Fibroblast of skin of back (primary cell): Measurements from ENCODE around the gene MYCL. TPM values are rescaled to one million over a fixed set of nuclear protein-coding genes. Genes with fewer than 3 reads are reported as not detected.
A peak's percentile ranks its signal among the peaks of the same experiment; 100 is the strongest.

ENCODE experiments used
- DNase-seq: peaks from one replicate; pipeline ENCODE4 v3.0.0-alpha.2; 2013
- polyA plus RNA-seq, 2 experiments: library from polyadenylated mRNA; unstranded; fragments of 120-200 nt; gene quantifications; one replicate each; pipeline ENCODE4 v1.2.1, GENCODE V29; 2013; ENCODE audit not compliant: insufficient read length in 2 of 2

MYCL gene, protein sequence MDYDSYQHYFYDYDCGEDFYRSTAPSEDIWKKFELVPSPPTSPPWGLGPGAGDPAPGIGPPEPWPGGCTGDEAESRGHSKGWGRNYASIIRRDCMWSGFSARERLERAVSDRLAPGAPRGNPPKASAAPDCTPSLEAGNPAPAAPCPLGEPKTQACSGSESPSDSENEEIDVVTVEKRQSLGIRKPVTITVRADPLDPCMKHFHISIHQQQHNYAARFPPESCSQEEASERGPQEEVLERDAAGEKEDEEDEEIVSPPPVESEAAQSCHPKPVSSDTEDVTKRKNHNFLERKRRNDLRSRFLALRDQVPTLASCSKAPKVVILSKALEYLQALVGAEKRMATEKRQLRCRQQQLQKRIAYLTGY
- 0.51 TPM for polyA plus RNA-seq (2013, experiment 1 of 2; ENCODE audit: insufficient read length)
- 0.20 TPM for polyA plus RNA-seq (2013, experiment 2 of 2; ENCODE audit: insufficient read length)

DNA sequence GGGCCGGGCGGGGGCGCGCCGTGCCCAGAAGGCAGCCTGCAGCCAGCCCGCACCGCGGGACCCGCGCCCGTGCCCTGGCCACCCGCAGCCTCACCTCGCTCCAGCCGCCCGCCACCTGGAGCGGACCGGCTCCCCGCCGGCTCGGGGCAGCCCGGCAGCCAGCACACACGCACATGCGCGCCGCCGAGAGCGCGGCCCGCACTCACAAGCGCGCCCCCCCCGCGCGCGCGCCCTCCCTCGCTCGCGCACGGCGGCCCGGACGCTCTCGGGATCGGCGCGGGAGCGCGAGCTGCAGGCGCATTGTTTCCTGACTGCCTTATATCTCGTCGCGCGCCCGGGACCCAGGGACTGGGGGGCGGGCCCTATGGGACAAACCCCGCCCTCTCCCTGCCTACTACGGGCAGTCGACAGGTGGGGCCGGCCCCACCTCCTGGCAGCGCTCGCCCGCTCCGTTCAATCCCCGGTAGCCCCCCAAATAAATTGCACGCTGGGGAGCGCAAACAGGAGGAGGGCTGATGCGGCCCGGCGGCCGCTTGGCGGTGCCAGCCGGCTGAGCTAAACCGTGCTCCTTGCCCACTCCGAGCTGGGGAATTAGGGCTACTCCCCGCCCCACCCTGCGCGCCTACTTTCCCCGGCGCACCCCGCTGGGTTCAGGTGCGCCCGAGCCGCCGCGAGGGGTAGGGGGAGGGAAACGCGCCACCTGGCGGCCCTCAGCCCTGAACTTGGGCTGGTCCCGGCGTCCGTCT lies at the start of gene MYCL:
Gene MYCL (minus strand): TSS at position 204 of the 746 bp plus-strand sequence. CDS start 483 bp downstream, outside the sequence.
- peak; percentile 67 for DNase-seq

DNA sequence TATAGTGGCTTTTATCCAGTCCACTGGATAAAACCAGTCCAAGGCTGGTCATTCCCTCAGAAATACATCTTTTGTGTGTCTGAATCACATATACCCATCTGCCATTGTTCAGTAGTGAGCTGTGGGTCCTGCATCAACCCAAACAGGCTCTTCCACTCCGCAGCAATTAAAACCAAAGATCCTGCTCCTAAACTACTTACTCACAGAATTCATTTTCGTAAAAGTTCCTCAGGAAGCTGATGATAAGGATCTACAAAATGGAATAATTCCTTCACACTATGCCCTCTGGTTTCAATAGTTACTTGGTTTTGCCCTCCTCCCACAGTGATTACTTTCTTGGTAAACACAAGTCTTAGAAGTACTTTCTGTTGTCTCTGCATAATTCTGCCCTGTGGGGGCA lies 48.2 kb upstream of the MYCL start:
- no peak for DNase-seq

DNA sequence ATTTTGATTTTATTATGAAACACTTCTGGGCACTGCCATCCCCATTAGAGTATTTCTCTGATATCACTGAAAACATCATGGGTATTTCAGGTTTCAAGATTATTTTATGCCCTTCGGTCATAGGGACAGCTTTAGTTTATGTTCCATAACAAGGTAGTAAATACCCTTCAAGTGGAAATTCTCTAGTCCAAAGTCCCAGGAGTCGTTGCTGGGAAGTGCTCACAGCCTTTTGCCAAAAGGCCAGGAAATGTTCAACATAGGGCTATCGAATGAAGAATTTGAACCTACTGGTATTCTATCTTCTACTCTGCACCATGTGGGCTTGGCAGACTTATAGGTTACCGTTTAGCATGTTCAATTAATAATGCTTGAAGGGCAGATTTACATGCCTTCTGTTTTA lies 45.5 kb upstream of the MYCL start:
- no peak for DNase-seq

DNA sequence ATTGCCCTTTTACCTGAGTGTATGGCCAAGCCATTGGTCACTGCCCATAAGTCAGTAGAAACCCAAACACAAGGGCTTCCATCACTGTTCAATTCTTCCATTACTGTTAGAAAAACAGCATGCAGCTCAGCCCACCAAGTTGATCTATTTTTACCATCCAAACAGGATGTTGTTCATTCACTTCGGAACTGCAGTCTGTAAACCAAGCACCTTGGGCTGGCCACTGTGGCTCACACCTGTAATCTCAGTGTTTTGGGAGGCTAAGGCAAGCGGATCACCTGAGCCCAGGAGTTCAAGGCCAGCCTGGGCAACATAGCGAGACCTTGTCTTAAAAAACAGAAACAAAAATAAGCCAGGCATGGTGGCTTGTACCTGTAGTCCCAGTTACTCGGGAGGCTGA lies 44.5 kb upstream of the MYCL start:
- DNase-seq: no peak

DNA sequence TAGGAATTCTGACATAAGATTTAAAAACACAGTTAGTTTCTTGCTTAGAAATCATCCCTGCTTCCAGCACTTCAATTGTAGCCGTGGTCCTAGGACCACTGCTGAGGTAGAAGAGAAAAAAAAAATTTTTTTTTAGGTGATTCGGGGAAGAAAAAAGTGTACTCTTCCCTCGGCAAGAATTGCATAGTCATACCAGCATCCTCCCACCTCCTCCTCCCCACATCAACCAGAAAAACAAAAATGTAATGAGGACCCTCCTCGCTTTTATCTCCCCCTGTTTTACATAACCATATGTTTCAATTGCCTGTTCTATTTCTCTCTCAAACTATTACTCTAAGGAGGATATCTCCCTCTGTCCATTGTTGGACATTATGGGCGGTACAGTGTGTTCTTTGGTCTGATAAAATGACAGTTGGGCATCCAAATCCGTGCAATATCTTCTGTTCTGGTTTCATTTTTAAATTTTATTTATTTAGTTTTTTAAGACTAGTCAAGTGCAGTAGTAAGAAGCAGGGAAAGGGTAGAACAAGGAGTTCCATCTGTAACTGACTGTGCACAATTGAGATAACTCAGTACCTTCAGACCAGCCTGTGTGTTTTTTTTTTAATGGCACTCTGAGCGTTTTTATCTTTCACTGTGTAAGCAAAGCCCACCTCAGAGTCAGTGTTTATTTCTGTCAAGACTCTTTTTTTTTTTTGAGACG lies 42.8 kb upstream of the MYCL start:
- DNase-seq: no peak

DNA sequence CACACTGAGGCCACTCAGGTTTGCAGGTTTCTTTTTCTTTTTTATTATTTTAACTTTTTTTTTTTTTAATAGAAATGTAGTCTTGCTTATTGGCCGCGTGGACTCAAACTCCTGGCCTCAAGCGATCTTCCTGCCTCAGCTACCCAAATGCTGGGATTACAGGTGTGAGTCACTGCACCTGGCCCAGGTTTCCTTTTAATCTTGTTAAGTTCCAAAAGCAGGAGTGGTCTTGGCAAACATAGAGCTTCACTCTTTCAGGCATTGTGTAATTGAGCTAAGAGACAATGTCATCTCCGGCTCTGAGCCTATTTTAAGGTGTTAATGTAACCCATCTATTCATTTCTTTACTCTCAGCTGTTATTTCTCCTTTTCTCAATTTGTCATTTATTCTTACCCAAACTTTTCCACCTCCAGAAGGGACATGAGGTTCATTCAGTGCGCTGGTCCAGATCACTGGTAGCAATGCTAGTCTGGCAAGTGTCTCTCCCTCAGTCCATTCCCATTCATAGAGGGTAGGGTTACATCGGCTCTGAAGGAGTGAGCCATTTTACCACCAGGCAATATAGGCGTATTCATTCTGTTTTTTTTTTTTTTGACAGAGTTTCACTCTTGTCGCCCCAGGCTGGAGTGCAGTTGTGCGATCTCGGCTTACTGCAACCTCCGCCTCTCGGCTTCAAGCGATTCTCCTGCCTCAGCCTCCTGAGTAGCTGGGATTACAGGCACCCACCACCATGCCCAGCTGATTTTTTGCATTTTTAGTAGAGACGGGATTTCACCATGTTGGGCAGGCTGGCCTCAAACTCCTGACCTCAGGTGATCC lies 42.0 kb upstream of the MYCL start:
- DNase-seq: no peak

DNA sequence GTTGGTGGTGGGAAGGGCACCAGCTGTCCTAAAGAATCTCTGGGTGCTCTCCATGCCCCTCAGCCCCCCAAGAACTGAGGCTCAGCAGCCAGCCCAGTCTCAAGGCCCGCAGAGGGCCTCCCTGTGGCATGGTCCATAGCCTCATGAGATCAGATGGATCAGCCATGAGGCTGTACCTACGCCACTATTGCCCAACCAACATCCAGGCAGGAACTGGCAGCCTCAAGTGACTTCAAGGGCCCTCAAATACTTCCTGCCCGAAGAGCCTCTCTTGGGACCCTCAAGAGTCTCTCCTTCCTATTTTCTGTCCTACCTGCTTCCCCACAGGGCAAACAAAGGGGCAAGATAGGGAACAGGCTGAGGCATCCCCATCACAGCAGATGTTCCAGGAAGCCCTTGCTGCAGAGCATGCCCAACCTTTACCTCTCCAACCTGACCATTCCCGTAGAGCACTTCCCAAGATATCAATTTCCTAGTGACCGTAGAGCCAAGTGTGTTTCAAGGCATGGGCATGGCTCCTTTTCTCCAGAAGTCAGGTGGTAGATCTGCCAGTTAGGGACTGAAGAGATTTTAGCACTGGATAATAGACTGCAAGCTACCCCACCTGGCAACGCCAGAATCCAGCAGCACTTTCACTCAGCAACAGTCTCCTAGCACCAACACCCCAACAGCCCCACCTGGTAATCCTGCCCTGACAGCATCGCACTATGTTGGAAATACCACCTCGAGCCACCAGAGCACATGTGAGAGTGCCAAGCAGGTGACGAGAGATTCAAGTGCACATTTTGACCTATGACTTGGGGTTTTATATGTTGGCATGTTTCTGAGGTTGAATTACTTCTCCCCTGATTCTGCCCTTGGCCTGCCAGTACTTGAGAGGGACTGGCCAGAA lies 39.5 kb upstream of the MYCL start:
- no peak for DNase-seq

DNA sequence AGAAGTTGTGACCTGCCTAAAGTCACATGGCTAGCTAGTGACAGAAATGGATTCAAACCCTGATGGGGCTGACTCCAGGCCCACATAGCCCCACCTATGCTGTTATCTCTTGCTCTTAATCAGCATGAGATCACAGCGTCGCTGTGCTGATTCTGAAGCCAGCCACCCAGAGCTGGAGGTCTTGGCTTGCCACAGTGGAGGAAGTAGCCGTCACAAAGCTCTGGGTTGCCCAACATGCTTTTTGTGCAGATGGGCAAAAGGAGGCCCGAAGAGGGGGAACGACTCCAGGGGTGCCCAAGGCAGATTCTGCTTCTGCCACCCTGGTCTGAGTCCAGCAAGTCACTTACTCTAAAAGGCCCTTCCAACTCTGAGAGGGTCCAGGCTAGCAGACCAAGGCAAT lies 38.5 kb upstream of the MYCL start:
- DNase-seq: no peak

DNA sequence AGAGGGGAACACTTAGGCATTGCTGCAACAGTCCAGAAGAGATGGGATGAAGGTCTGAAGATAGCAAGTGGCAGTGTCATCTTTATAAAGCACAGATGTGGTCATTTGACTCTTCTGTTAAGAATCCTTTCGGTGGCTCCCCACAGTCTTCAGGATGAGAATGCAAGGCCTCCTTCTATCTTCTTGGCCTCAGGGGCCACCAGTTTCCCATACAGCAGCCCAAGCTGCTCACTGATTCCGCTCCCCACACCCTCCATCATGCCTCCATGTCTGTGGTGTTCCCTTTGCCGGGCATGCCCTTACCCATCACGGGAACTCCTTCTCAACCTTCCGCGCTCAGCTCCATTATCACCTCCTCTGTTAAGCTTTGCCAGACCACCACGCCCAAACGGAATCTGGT lies 37.1 kb upstream of the MYCL start:
- no peak for DNase-seq

DNA sequence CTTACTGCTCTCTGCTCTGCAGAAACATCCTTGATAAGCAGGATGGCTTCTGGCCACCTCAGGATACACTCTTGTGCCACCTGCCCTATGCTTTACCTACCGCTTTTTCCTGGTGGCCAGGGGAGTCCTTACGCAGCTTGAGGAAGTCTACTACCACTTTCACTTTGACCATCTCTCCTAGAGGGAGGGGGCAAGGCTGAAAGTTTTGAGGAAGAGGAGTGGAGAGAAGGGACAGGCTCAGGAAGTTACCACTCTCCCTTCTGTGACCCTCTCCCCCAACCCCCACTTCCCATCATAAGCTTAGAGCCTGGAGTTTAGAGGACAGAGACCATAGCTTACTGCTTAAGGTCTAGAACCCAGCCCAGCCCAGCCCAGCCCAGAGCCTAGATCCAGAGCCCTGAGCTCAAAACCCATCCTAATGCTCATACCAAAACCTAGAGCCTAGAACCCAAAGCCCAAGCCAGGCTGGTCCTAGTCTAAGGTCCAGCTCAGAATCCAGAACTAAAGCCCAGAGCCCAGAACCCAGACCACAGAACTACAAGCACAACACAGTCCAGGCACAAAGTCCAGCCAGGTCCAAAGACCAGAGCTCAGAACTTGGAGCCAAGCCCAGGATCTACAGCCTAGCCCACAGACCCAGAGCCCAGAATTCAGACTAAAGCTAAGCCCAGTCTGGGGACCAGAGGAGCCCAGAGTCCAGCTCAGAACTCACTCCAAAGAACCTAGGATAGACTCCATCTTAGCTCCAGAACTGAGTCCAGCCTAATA lies 35.2 kb upstream of the MYCL start:
- no peak for DNase-seq

DNA sequence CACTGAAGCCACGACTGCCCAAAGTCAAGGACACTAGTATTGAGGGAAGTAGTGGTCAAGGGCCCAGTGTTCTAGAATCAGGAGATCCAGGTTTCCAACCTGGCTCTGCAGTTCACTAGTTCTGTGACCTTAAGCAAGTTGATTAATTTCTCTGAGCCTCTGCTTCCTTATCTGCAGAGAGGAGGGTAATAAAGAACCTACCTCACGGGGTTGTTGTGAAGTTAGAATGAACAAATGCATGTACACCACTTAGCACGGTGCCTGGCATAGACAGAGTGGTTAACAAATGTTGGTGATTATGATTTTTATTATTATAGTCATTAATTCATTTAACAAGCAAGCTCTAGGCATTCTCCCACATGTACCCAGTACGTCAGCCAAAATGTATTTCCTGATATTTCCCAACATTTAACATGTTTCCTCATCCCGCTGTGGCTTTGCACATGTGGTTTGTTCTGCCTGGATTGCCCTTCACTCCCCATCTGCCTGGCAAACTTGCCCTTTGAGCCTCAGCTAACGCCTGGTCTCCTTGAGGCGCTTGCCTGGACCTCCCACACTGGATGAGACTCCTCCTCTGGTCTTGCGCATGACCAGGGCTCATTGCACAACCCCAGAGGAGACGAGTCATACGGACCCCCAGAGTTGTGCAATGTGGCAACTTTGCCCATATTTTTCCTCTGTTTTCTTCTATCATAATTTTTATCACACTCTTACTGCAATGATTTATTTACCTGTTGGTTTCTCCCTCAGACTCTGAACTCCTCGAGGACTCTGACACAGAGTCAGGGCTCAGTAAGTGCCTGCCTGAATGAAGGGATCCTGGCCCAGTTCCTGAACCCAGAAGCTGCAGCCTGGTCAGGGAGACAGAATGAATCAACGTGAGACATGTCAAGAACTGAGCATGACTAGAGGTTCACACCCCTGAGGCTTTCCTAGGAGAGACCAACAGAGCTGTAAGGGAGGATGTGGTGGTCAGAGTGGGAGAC lies 32.5 kb upstream of the MYCL start:
- peak; percentile 59 for DNase-seq

DNA sequence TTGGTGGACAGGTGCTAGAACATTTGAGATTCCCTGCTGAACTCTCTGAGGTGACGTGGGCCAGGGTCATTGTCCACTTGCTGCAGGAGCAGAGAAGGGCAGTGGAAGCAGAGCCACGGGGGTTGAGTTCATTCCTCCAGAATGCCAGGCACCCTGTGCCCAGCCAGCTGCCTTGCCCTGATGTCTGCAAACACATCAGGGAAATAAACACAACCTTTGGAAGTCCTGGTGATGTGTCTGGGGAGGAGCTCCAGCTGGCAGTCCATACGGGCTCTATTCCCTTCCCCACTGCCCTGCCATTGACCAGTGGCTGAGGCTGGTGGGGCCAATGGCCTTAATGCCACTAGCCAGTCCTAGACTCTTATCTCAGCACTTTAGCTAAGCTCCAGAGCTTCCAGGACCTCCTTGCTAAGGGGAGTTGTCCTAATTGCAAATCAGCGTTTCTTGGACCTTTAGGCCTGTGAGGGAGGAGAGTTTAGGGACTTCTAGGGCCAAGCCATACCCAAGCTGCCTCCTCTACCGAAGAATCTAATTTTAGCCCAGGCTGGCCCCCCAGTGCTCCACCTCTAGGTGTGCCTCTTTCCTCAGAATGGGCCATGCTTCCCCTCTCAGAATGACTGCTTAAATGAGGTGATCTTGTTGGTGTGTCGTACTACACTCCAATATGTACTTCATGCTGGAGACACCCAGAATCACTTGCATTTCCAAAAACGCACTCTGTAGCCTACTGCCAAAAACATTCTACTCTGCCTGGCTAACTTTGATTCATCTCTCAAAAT lies 27.3 kb upstream of the MYCL start:
- DNase-seq: no peak

DNA sequence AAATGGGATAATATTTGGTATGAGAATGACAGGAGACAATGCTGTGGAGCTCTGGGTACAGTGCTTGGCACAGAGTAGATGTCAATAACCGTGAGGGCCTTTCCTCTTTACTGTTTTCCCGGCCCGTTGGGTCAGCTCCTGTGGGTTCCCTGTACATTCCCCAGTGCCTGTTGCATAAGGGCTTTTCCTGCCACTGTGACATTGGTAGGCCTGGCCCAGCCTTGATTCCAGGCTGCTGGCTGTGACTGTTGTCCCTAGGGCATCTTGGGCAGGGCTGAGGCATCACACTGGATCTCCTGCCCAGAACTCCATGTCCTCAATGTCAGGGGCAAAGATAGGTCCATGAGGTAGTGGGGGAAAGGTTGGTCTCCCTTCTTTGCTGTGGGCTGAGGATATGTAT lies 25.8 kb upstream of the MYCL start:
- no peak for DNase-seq

DNA sequence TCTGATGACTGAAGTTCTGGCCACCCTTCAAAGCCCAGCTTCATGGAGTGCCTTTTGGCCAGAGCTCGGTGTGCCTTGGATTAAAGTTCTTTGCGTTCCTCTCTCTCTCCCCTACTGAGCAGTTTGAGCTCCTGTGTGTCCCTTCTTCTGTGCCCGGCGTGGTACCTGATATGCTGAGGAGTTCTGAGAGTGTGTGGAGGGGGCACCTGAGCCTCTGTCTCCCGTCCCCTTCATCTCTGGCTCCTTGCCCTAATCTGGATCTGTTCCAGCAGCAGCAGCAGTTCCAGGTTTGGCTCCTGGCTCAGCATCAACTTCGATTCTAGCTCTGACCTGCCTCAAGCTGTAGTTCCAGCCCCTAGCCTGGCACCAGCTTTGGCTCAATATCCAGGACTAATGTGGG lies 25.1 kb upstream of the MYCL start:
- DNase-seq: no peak

DNA sequence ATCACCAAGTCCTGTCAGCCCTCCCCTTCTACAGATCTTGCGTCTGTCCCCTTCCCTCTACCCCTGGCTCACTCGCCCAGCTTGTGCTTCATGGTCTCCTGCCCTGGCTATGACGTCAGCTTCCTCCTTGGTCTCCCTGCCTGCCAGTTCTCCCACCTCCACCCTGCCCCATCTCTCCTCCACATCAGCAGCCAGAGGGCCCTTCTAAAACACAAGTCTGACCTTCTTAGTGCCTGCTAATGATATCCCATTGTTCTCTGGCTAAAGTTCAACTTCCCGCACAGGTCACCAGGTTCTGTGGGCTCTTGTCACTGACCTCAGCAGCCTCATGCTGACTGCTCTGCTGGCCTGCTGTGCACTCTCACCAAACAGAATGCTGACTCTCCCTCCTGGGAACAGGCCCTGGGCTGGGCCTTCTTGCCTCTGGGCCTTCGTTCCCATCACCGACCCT lies 24.7 kb upstream of the MYCL start:
- peak; percentile 13 for DNase-seq

DNA sequence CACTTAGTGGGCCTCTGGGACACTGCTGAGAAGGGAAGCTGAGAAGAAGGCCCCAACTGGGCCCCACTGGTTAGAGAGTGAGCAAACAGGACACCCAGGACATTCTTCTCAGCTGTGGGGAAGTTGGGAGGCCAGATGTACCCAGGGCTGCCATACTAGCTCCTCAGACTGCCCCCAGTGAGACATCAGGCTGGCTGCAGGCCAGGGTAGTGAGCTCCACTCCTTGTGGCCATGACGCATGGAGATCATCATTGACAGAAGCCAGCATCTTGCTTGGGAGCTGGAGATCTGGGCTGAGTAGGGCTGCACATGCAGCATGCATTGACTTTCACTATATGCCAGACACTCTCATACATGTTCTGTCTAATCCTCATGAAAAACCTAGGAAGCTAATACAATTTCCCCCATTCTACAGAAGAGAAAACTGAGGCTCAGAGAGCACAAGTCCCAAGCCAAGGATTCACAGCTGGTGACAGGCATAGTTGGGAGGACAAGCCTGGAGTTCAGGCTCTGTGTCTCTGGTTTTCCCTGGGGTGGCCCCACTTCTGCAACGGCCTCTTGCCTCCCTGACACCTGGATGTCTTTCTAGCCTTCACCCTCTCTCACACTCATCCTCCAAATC lies 24.1 kb upstream of the MYCL start:
- DNase-seq: peak; percentile 30

DNA sequence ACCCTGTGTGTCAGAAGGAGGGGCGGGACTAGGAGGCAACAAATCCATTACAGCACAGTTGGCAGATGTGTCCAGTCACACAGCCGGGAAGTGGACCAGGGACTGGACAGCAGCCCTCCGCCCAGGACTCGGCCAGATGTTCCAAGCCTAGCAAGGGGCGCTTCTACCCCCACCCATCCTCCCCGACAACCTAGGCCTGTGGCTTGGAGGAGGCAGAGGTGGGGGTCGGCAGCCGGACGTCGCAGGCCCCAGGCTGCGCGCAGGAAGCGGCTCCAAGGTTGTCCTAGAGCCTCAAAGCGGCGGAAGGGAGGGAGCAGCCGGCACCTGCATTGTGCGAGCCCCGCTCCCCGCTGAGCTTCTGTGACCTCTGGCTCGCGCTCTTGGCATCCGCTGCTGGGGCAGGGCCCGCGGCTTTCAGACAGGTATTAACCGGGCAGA lies 20.6 kb upstream of the MYCL start:
- no peak for DNase-seq

DNA sequence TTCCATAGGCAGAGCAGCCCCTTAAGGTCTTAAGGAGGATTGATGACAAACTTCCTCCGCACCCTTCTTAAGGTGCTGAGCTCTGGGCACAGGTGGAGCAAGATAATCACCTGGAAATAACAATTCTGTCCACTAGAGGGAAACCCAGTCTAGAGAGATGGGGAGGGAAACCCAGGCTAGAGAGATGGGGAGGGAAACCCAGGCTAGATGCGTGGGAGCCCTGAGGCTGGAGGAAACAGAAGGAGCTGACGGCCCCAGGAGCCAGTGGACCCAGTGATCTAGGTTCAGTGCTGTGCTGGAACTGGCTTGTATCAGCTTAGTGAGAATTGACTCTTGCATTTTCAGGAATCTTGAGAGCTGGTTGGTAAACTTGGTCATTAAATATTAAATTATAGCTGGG lies 17.8 kb upstream of the MYCL start:
- DNase-seq: peak; percentile 39
